Measurements from ENCODE around the gene RTN4R. TPM values are rescaled to one million over a fixed set of nuclear protein-coding genes. Genes with fewer than 3 reads are reported as not detected.
A peak's percentile ranks its signal among the peaks of the same experiment; 100 is the strongest.

Gene RTN4R
- total RNA-seq, 2 donors from 2014 or later: 0.48 to 0.78 TPM

DNA sequence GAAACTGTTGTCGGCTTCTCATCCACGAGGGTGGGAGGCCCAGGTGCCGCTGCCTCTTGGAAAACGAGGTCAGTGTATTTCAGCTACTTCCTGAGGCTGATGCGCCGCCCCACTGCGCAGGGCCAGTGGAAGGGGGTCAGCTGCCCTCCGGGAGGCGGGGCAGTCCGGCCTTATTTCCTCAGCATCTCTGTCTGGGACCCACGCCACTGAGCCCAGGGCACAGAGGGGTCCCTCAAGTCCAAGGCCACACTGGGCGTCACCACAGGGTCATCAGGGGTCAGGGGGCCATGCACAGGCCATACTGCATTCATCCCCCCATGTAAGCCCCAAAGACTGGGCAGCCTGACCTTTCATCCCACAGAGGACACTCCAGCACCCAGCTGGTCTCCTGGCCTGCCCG is 12.1 kb downstream of the RTN4R start:
- Mint-ChIP-seq H3K36me3 (no peaks in the 10 kb centered on the region), H3K27me3 (no peaks in the 10 kb centered on the region), H3K27ac (no peak overlapping the region), H3K4me3 (no peak overlapping the region), H3K4me1 (ENCODE audit: low read depth in 2 of 2) (no peaks in the 10 kb centered on the region), H3K9me3 (no peaks in the 10 kb centered on the region)
- no peak for DNase-seq (ENCODE audit: low spot score)
- ATAC-seq: no peak

DNA sequence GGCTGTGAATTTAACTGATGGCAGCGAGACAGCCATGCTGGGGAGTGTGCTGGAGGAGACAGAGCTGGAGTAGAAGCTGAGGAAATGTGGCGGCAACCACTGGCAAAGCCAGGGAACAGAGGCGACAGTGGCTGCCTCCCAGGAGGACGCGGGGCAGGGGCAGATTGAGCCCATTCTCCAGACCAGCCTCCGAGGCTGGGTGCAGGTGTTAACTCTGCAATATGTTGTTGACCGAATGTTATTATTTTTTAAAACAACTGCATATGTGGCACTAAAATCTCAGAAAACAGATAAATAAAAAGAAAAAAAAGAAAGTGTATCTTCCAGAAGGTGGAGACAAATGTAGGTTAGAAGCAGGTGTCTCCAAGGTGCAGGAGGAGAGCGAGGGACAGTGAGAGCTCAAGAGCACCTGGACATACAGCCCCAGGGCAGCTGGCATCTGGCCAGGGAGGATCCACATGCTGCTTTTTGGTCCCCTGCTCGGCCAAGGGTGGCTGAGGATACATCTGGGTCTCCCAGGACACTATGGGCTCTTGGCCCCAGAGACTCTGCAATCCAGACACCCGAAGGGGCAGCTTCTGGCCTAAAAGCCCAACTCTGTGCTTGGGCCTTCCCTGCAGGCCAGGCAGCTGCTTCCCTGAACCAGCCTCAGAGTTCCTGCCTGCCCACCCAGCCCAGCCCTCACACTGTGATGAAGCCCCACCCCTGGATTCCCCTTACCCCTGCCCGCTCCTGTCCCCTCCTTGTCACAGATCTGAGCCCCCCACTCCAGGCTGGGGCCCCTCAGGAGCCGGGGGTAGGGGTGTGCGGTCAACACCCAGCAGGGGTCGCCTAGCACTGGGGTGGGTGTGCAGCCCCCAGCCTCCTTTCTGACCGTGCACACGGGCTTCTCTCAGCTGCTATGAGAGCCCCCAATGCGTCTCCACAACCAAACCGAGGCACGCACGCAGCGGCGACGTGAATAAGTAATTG is 12.9 kb downstream of the RTN4R start:
- Mint-ChIP-seq H3K27me3 (no peaks in the 10 kb centered on the region), H3K4me3 (no peak overlapping the region), H3K36me3 (no peaks in the 10 kb centered on the region), H3K4me1 (ENCODE audit: low read depth in 2 of 2) (no peaks in the 10 kb centered on the region), H3K27ac (no peak overlapping the region), H3K9me3 (no peaks in the 10 kb centered on the region)
- ATAC-seq (no peak), DNase-seq (ENCODE audit: low spot score) (no peak)

DNA sequence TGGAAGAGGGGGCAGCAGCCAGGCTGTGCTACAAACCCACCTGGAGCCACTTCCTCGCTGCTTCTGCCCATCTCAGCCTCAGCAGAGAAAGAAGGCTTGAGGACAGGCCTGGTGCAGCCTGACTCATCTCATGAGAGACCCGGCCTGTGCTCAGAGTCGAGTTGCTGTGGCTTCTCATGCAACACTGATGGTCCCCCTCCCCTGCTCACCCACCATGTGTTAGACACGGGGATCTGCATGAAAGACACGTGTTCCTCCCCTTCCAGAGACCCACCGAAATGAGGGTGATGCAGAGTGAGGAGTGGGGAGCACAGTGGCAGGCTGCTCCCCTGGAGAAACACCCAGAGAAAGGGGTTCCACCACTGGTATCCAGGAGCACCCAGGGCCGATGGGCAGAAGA is 15.0 kb downstream of the RTN4R start:
- DNase-seq (ENCODE audit: low spot score): no peak
- Mint-ChIP-seq H3K27me3 (no peaks in the 10 kb centered on the region), H3K4me3 (no peak overlapping the region), H3K36me3 (no peaks in the 10 kb centered on the region), H3K9me3 (no peaks in the 10 kb centered on the region), H3K27ac (no peak overlapping the region), H3K4me1 (ENCODE audit: low read depth in 2 of 2) (no peaks in the 10 kb centered on the region)
- ATAC-seq: no peak

DNA sequence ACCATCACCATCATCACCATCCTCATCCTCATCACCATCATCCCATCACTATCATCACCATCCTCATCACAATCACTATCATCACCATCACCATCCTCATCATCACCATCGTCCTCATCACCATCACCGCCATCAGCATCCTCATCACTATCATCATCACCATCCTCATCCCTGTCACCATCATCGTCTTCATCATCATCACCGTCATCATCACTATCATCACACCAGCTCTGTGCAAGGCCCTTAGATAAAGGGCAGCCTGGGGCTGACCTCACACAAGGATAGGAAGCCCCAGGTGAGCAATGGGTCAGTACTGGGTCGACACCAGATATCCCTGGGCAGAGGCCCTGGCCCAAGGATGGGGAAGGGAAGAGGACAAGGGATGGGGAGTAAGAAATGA is 16.1 kb downstream of the RTN4R start:
- DNase-seq (ENCODE audit: low spot score) (no peak), ATAC-seq (no peak)
- H3K27ac Mint-ChIP-seq: no peak overlapping the region
- no peak overlapping the region for H3K4me3 Mint-ChIP-seq
- no peaks in the 10 kb centered on the region for H3K27me3 Mint-ChIP-seq
- no peaks in the 10 kb centered on the region for H3K9me3 Mint-ChIP-seq
- no peaks in the 10 kb centered on the region for H3K4me1 Mint-ChIP-seq (ENCODE audit: low read depth in 2 of 2)
- no peaks in the 10 kb centered on the region for H3K36me3 Mint-ChIP-seq

DNA sequence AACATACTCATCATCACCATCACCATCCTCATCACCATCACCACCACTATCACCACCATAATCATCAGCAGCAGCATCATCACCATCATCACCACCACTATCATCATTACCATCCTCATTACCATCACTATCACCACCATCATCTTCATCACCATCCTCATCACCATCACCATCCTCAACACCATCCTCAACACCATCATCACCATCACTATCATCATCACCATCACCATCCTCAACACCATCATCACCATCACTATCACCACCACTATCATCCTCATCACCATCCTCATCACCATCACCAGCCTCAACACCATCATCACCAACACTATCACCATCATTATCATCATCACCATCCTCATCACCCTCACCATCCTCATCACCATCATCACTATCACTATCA is 16.6 kb downstream of the RTN4R start:
- Mint-ChIP-seq H3K4me1 (ENCODE audit: low read depth in 2 of 2) (no peaks in the 10 kb centered on the region), H3K27me3 (no peaks in the 10 kb centered on the region), H3K36me3 (no peaks in the 10 kb centered on the region), H3K27ac (no peak overlapping the region), H3K4me3 (no peak overlapping the region), H3K9me3 (no peaks in the 10 kb centered on the region)
- DNase-seq (ENCODE audit: low spot score) (no peak), ATAC-seq (no peak)

DNA sequence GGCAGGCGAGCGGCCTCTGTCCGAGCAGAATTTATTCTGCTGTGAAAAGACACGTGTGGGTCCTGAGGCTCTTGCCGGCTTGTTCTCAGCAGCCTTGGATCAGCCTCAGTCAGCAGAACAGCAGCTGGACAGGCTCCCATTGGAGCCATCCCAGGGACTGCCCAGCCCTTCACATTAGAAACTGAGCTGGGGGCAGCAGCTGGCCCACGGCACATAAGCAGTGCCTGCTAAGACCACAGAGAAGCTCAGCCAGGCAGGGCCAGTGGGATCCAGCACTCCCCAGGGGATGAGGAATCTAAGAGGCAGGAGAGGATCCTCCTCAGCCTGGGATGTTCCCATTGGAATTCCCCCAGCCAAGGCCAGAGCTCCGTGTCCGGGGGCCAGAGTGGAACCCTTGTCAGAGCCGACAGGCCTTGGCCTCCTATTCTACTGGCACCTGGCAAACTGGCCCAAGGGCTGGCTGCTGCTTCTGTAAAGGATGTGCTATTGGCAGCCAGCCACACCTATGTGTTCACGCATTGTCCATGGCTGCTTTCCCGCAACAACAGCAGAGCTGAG is 18.2 kb downstream of the RTN4R start:
- H3K4me3 Mint-ChIP-seq: no peak overlapping the region
- H3K36me3 Mint-ChIP-seq: no peaks in the 10 kb centered on the region
- DNase-seq (ENCODE audit: low spot score) (no peak), ATAC-seq (no peak)
- no peak overlapping the region for H3K27ac Mint-ChIP-seq
- H3K4me1 Mint-ChIP-seq (ENCODE audit: low read depth in 2 of 2): peaks cover 10% of the 10 kb centered on the region in 2 donors
- H3K27me3 Mint-ChIP-seq: no peaks in the 10 kb centered on the region
- H3K9me3 Mint-ChIP-seq: no peaks in the 10 kb centered on the region

DNA sequence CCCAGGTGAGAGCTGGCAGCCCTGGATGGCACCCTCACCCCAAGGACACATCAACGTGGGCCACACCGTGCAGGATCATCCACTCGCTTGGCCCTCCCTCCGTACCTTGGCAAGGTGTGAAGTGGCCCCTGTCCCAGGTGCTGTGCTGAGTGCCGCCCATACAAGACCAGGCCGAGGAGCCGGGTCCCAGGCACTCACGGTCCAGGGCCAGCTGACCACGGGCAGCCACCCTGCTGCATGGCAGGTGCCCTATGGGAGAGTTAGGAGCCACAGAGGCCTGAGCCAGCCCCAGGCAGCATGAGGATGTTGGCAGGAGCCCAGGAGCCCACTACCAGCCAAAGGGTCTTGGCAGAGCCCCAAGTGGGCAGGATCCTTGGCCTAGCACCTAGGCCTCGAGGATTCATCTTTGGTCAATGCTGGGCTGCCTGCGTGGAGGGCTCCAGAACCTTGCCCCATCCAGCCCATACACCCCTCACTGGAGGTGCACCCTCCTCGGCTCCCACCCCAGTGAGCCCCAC is 19.6 kb downstream of the RTN4R start:
- ATAC-seq: no peak
- H3K36me3 Mint-ChIP-seq: no peaks in the 10 kb centered on the region
- no peak overlapping the region for H3K4me3 Mint-ChIP-seq
- no peaks in the 10 kb centered on the region for H3K27me3 Mint-ChIP-seq
- DNase-seq (ENCODE audit: low spot score): no peak
- peaks cover 16 to 21% of the 10 kb centered on the region in 2 donors for H3K4me1 Mint-ChIP-seq (ENCODE audit: low read depth in 2 of 2)
- no peaks in the 10 kb centered on the region for H3K9me3 Mint-ChIP-seq
- H3K27ac Mint-ChIP-seq: no peak overlapping the region

DNA sequence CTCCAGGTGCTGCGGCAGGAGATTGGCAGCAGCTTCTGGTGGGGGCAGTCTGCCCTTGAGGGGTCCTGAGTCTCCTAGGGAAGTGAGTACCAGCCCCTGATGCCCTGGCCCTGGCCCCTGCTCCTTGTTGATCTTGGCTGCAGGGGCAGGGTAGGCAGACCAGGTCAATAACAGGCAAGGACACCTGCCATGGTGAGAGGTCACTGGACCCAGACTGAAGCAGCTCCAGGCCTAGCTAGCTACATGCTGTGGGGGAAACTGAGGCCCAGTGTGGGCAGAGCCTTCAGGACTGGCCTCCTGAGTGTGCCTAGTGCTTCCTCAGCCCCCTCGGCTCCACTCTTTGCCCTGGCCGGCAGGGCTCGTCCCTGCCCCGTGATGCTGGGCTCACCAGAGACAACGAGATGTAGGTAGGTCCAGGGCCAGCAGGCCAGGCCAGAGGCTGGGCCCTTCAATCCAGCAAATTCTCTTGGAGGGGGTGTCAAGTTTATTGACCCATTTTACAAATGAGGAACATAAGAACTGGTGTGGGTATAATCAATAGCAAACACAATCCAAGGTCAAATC is 20.4 kb downstream of the RTN4R start:
- DNase-seq (ENCODE audit: low spot score) (no peak), ATAC-seq (no peak)
- Mint-ChIP-seq H3K27ac (no peak overlapping the region), H3K9me3 (no peaks in the 10 kb centered on the region), H3K4me1 (ENCODE audit: low read depth in 2 of 2) (peaks cover 16 to 21% of the 10 kb centered on the region in 2 donors), H3K36me3 (no peaks in the 10 kb centered on the region), H3K4me3 (no peak overlapping the region), H3K27me3 (no peaks in the 10 kb centered on the region)

DNA sequence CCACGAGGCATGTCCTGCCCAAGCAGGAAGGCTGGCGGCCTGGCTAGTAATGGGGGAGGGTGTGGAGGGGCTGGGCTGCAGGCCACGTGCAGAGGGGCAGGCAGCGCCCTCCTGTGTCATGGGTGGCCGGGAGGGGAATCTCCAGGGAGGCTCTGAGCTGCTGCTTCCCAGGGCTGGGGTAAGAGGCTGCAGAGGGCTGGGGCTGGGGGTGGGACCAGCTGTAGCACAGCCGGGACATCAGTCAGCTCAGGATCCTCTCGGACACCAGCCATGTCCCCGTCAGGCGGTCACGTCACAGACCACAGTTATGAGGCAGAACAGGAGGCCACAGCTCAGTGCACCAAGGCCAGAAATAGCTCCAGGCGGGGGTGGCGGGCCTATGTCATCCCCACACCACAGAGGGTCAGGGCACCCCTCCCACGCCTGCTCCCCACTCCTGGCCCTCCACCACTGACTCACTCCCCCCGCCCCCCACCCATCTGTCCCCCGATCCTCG is 21.1 kb downstream of the RTN4R start:
- H3K4me1 Mint-ChIP-seq (ENCODE audit: low read depth in 2 of 2): peaks cover 16 to 25% of the 10 kb centered on the region in 2 donors

DNA sequence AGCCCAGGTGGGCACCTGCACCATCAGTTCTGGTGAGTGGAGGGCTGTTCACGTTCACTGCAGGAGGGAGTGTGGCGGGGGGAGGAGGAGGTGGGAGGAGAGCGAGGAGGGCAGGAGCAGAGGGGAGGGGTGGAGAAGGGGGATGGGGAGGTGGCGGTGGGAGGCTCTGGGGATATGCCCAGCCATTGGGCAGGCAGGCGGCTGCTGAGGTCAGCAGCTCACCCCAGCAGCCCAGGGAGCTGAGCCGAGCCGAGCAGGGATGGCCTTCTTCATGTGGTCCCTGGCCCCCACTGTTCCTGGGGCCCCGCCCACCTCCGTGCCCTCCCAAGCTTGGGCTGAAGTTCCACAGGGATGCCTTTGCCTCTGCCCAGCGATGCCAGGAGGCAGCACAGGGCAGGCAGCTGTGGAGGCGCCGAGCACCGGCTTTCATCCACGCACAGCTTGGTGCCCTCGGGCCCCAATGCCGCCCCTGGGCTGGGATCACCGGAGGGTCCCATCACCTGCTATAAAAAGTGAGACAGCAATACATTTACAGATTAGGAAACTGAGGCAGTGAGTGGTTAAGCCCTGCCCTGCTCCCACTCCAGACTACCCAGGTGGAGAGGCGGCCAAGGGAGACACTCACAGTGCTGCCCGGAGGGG is 21.6 kb downstream of the RTN4R start:
- no peaks in the 10 kb centered on the region for H3K36me3 Mint-ChIP-seq
- no peaks in the 10 kb centered on the region for H3K27me3 Mint-ChIP-seq
- H3K4me3 Mint-ChIP-seq: no peak overlapping the region
- H3K4me1 Mint-ChIP-seq (ENCODE audit: low read depth in 2 of 2): peaks cover 16 to 25% of the 10 kb centered on the region in 2 donors
- DNase-seq (ENCODE audit: low spot score): no peak
- no peaks in the 10 kb centered on the region for H3K9me3 Mint-ChIP-seq
- no peak overlapping the region for H3K27ac Mint-ChIP-seq
- ATAC-seq: no peak

More for the DNA sequence above, 21.1 kb downstream of the RTN4R start:
- DNase-seq (ENCODE audit: low spot score) (no peak), ATAC-seq (no peak)
- no peak overlapping the region for H3K27ac Mint-ChIP-seq
- no peaks in the 10 kb centered on the region for H3K9me3 Mint-ChIP-seq
- no peak overlapping the region for H3K4me3 Mint-ChIP-seq
- H3K36me3 Mint-ChIP-seq: no peaks in the 10 kb centered on the region
- no peaks in the 10 kb centered on the region for H3K27me3 Mint-ChIP-seq

DNA sequence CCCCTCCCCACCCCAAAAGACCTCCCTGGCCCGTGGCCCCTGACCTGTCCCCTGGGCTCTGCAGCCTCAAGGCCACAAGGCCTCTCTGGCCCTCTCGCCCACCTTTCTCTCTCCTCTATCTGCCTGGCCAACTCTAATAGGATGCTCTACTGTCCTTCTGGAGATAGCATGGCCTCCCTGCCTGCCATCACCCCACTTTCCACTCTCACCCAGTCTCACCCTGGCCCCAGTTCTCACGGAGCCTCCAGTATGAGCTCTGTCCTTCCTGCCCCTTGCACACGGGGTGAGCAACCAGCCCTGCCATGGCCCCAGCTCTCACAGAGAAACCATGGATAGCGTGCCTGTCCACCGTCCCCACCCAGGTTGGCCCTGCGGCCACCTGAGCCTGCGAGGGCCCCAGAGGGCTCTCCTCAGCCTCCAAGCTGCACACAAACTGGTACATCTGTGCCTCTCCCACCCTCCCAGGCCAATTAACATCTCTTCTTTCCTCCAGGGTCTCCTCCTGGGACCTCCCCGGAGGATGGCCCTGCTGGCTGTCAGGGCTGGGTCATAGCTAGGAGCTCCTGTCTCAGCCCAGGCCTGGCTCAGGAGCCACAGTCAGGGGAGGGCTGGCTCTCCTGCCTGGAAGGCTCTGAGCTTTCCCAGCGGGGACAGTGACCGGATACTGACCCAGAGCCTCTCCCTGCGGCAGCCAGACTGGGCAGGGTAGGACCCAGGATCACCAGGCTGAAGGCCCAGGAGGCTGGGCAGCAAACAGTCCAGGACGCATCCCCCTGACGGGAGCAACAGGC is 22.3 kb downstream of the RTN4R start:
- Mint-ChIP-seq H3K4me1 (ENCODE audit: low read depth in 2 of 2) (peaks cover 16 to 25% of the 10 kb centered on the region in 2 donors), H3K27me3 (no peaks in the 10 kb centered on the region), H3K27ac (peak overlapping the region; percentile 84 to 92), H3K36me3 (no peaks in the 10 kb centered on the region), H3K9me3 (no peaks in the 10 kb centered on the region), H3K4me3 (peak overlapping the region; percentile 84)
- peak in 1 of 2 donors; percentile 8 for ATAC-seq
- no peak for DNase-seq (ENCODE audit: low spot score)

DNA sequence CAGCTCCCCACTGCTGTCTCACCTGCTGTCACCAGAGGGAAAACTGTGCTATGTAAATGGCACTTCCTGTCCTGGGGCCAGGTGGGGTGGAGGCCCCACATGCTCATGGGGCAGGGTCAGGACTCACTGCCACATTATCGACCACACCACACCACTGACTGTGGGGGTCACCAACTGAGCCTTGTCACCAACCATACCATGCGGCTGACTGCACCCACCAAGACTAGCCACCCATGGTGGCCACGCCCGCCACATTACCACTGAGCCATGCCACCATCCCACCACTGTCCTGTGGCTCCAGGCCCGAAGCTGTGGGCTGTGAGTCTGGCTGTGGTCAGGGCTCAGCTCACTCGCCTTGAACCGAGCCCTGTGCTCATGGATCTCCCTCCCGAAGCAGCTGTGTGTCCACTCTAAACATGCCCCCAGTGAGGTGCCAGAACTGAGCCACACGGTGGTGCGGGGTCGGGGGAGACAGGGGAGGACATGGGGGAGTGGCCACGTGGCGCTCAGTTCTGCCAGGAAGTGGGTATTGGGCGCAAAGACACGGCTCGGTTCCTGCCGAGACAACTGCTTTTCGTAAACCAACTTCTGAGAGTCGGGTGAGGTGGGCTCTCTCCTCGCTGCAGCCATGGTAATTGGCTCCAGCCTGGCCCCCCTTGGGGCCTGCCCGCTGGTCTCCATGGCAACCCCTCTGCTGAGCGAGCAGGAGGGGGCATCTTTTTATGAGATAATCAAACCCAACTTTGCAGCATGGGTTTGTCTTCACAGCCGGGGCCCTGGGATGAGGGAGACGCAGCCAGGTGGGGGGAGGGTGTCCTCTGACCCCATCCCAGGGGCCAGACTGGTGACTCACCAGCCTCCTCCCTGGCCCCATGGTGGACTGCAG is 23.2 kb downstream of the RTN4R start:
- H3K27ac Mint-ChIP-seq: peak overlapping the region; percentile 84 to 92
- H3K4me3 Mint-ChIP-seq: peak overlapping the region; percentile 84
- H3K36me3 Mint-ChIP-seq: no peaks in the 10 kb centered on the region
- ATAC-seq: peak; percentile 63 to 65
- peaks cover 16 to 28% of the 10 kb centered on the region in 2 donors for H3K4me1 Mint-ChIP-seq (ENCODE audit: low read depth in 2 of 2)
- no peaks in the 10 kb centered on the region for H3K9me3 Mint-ChIP-seq
- DNase-seq (ENCODE audit: low spot score): peak; percentile 72
- H3K27me3 Mint-ChIP-seq: no peaks in the 10 kb centered on the region
